ENCODE measurements around the gene COLEC12.

COLEC12 gene

GRCh38 chr18:389658-390357 is 110.7 kb downstream of the COLEC12 start:
- no peak for DNase-seq (ENCODE audit: low read depth)

GRCh38 chr18:388200-388599 is 112.3 kb downstream of the COLEC12 start:
- DNase-seq (ENCODE audit: low read depth), result no peak

- DNase-seq (ENCODE audit: low read depth), result no peak
Measured at GRCh38 chr18:386994-387393, 113.5 kb downstream of the COLEC12 start.

GRCh38 chr18:384897-385296 is 115.6 kb downstream of the COLEC12 start:
- DNase-seq (ENCODE audit: low read depth), result no peak

GRCh38 chr18:383135-383534 is 117.4 kb downstream of the COLEC12 start:
- DNase-seq (ENCODE audit: low read depth), result no peak

- no peak for DNase-seq (ENCODE audit: low read depth)
Measured at GRCh38 chr18:382423-382984, 118.0 kb downstream of the COLEC12 start.

- DNase-seq (ENCODE audit: low read depth), result no peak
Measured at GRCh38 chr18:379681-380330, 120.7 kb downstream of the COLEC12 start.

GRCh38 chr18:378079-378478 is 122.4 kb downstream of the COLEC12 start:
- DNase-seq (ENCODE audit: low read depth), result no peak

- no peak for DNase-seq (ENCODE audit: low read depth)
Measured at GRCh38 chr18:377088-377487, 123.4 kb downstream of the COLEC12 start.

GRCh38 chr18:376311-376710 is 124.2 kb downstream of the COLEC12 start:
- DNase-seq (ENCODE audit: low read depth), result no peak

GRCh38 chr18:374721-375168 is 125.8 kb downstream of the COLEC12 start:
- no peak for DNase-seq (ENCODE audit: low read depth)

- DNase-seq (ENCODE audit: low read depth), result no peak
Measured at GRCh38 chr18:373780-374179, 126.7 kb downstream of the COLEC12 start.

- DNase-seq (ENCODE audit: low read depth), result no peak
Measured at GRCh38 chr18:371609-371982, 128.9 kb downstream of the COLEC12 start.

GRCh38 chr18:370751-371608 is 129.5 kb downstream of the COLEC12 start:
- DNase-seq (ENCODE audit: low read depth), result no peak

- no peak for DNase-seq (ENCODE audit: low read depth)
Measured at GRCh38 chr18:369224-370015, 131.1 kb downstream of the COLEC12 start.

- no peak for DNase-seq (ENCODE audit: low read depth)
Measured at GRCh38 chr18:366466-367061, 133.9 kb downstream of the COLEC12 start.

GRCh38 chr18:365651-366050 is 134.8 kb downstream of the COLEC12 start:
- DNase-seq (ENCODE audit: low read depth), result no peak

- no peak for DNase-seq (ENCODE audit: low read depth)
Measured at GRCh38 chr18:364256-364826, 136.2 kb downstream of the COLEC12 start.

- DNase-seq (ENCODE audit: low read depth), result peak; percentile 33
Measured at GRCh38 chr18:363301-364085, 137.0 kb downstream of the COLEC12 start.
